GM21786 (cell line): ENCODE results near the gene TMIGD2.
A peak's percentile ranks its signal among the peaks of the same experiment; 100 is the strongest.
"Not testable (repeated sequence)": the region's sequence is repeated elsewhere in the genome, so short reads cannot be mapped to it uniquely, and the experiment has no call there.

Experiments used
- ATAC-seq: cut with Tn5 transposase; IDR thresholded peaks from one replicate; pipeline ENCODE4 v1.9.1; 2021; ENCODE audit not compliant: unreplicated experiment

Gene TMIGD2, protein sequence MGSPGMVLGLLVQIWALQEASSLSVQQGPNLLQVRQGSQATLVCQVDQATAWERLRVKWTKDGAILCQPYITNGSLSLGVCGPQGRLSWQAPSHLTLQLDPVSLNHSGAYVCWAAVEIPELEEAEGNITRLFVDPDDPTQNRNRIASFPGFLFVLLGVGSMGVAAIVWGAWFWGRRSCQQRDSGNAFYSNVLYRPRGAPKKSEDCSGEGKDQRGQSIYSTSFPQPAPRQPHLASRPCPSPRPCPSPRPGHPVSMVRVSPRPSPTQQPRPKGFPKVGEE

DNA sequence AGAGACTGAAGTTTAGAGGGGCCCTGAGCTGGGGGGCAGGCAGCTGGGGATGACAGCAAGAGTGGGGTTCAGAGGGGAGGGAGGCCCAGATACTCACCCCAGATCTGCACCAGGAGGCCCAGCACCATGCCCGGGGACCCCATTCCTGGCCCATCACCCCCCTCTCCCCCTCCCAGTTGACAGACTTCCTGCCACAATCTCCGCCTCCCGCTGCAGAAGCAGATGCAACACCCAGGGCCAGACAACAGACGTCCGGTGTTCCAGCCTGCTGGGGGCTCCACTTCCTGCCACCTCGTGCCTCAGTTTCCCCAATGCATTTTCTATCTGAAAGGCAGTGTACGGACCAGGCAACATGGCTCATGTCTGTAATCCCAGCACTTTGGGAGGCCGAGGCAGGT lies at the start of gene TMIGD2:
TSS of gene TMIGD2 (minus strand) at position 147 of the 398 bp plus-strand sequence. CDS start at position 143, 4 bp downstream.
- ATAC-seq, result no peak

DNA sequence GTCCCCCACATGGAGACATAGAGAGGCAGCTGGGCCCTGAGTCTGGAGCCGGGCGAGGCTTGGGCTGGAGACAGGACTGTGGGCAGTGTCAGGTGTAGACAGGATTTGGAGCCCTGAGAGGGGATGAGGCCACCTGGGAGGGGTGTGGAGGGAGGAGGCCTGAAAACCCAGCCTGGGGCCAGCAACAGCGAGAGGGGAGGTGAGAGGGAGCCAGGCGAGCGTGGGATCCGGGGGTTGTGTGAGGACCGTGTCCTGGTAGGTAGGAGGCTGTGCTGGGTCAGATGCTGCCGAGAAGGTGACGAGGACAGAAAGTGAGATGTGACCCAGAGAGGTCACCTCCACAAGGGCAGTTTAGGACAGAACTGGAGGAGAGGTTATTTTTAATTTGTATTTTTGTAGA lies 48.5 kb upstream of the TMIGD2 start:
- no peak for ATAC-seq

- no peak for ATAC-seq
These were observed 47.9 kb upstream of the TMIGD2 start for GRCh38 chr19:4350111-4350510.

DNA sequence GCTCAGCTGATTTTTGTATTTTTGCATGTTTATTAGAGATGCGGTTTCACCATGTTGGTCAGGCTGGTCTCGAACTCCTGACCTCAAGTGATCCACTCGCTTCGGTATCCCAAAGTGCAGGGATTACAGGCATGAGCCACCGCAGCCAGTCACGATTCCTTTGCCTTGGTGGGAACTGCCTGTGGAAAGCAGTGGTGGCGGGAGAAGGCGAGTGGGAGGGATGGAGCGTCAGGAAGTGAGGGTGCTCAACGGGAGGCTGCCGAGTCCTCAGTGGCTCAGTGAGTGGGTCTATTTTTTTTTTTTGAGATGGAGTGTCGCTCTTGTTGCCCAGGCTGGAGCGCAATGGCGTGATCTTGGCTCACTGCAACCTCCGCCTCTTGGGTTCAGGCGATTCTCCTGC lies 47.0 kb upstream of the TMIGD2 start:
- ATAC-seq, result not testable (repeated sequence)

- ATAC-seq, result no peak
These were observed 45.3 kb upstream of the TMIGD2 start for GRCh38 chr19:4347521-4347920.

- no peak for ATAC-seq
These were observed 43.8 kb upstream of the TMIGD2 start for GRCh38 chr19:4346020-4346383.

- ATAC-seq, result no peak
These were observed 43.3 kb upstream of the TMIGD2 start for GRCh38 chr19:4345342-4346019.

- peak; percentile 36 for ATAC-seq
These were observed 41.5 kb upstream of the TMIGD2 start, which contains the start of gene MPND for GRCh38 chr19:4343370-4344307. Gene MPND, plus strand, starts transcription at chr19:4343562. Its CDS starts 32 bp downstream, at chr19:4343594.

GRCh38 chr19:4342615-4343369 lies 40.6 kb upstream of the TMIGD2 start:
- peak; percentile 86 for ATAC-seq

- no peak for ATAC-seq
These were observed 40.1 kb upstream of the TMIGD2 start for GRCh38 chr19:4342314-4342614.

GRCh38 chr19:4338441-4339355 lies 36.5 kb upstream of the TMIGD2 start, which contains the start of gene STAP2:
Gene STAP2, minus strand, starts transcription at chr19:4338827. Its CDS starts 74 bp downstream, at chr19:4338753.
- ATAC-seq, result no peak

GRCh38 chr19:4337906-4338440 lies 35.8 kb upstream of the TMIGD2 start:
- no peak for ATAC-seq

GRCh38 chr19:4334929-4335570 lies 32.9 kb upstream of the TMIGD2 start:
- ATAC-seq, result no peak

GRCh38 chr19:4329858-4330257 lies 27.7 kb upstream of the TMIGD2 start:
- no peak for ATAC-seq

DNA sequence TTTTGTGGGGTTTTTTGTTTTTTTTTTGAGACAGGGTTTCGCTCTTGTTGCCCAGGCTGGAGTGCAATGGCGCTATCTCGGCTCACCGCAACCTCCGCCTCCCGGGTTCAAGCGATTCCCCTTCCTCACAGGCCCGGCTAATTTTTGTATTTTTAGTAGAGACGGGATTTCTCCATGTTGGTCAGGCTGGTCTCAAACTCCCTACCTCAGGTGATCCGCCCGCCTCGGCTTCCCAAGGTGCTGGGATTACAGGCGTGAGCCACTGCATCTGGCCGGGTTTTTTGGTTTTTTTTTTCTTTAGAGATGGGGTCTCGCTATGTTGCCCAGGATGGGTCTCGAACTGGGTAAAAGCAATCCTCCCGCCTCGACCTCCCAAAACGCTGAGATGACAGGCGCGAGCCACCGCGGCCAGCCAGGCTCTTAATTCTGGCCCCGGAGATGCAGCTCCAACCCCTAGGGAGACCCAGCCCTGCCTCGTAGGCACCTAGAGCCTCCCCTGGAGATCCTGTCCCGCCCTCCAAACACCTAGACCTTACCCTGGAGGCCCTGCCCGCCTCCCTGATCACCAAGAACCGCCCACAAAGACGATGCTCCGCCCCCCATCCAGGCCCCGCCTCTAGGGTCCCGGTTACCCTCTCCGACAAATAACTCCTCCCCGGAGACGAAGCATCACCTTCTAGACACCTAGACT lies 26.9 kb upstream of the TMIGD2 start:
- not testable (repeated sequence) for ATAC-seq

- peak; percentile 74 for ATAC-seq
These were observed 26.2 kb upstream of the TMIGD2 start for GRCh38 chr19:4328243-4328990.

DNA sequence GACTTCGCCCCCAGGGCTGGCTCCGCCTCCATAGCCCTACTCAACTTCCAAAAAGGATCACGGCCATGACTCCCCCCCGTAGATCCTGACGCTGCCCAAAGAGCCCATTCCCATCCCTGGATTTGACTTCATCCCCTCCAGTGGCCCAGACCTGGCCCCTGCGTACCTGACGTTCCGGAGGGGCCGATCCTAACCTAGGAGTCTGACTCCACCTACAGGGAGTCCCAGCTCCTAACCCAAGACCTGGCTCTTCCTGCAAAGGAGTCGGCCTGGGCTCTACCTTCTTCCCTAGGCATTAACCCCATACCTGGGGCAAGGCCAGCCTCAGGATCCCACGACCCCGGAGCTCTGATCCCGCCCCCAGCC lies 25.7 kb upstream of the TMIGD2 start:
- ATAC-seq, result no peak
